Kasumi-1 (cell line): Measurements from ENCODE around the gene FAM184A.
A peak's percentile ranks its signal among the peaks of the same experiment; 100 is the strongest.

Experiments
- DNase-seq, 2 experiments: peaks; one replicate each; lab custom pipeline; 2025; lab: John Stamatoyannopoulos, UW

The FAM184A gene

DNA sequence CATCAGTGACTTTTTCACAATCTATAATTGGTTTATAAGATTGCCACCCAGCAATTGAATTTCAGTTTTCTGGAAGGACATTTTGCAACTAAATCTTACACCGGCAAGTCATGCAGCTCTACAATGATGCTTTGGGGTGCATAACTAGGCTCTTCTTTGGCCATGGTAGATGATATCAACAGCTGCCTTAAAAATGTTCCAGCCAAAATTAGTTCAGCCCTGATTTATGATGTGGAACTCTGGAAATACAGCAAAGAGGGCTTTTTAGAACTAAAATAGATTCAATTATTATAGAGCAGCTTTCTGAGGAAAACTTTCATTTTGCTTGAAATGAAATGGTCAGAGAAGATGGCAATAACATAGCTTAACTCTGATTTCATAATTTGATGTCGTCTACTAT is 125.1 kb downstream of the FAM184A start:
- no peak for DNase-seq

GRCh38 chr6:118952683-118953082 is 125.8 kb downstream of the FAM184A start:
- DNase-seq = peak in 1 of 2 experiments; percentile 20

DNA sequence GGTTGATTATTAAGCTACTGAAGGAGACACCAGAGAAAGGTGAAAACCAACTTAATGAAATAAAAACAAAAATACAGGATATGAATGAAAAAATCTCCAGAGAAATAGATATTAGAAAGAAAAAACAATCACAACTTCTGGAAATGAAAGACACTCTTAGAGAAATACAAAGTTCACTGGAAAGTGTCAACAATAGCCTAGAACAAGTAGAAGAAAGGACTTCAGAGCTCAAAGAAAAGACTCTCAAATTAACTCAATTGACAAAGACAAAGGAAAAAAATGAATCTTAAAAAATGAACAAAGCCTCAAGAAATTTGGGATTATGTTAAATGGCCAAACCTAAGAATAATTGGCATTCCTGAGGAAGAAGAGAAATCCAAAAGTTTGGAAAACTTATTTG is 133.2 kb downstream of the FAM184A start:
- DNase-seq = no peak

GRCh38 chr6:118940770-118941169 is 137.7 kb downstream of the FAM184A start:
- no peak for DNase-seq

GRCh38 chr6:118939683-118940082 is 138.8 kb downstream of the FAM184A start:
- DNase-seq = no peak

- no peak for DNase-seq
Observed at GRCh38 chr6:118935978-118936703, 142.3 kb downstream of the FAM184A start.

- peak in 1 of 2 experiments; percentile 40 for DNase-seq
Observed at GRCh38 chr6:118935331-118935668, 143.2 kb downstream of the FAM184A start.

DNA sequence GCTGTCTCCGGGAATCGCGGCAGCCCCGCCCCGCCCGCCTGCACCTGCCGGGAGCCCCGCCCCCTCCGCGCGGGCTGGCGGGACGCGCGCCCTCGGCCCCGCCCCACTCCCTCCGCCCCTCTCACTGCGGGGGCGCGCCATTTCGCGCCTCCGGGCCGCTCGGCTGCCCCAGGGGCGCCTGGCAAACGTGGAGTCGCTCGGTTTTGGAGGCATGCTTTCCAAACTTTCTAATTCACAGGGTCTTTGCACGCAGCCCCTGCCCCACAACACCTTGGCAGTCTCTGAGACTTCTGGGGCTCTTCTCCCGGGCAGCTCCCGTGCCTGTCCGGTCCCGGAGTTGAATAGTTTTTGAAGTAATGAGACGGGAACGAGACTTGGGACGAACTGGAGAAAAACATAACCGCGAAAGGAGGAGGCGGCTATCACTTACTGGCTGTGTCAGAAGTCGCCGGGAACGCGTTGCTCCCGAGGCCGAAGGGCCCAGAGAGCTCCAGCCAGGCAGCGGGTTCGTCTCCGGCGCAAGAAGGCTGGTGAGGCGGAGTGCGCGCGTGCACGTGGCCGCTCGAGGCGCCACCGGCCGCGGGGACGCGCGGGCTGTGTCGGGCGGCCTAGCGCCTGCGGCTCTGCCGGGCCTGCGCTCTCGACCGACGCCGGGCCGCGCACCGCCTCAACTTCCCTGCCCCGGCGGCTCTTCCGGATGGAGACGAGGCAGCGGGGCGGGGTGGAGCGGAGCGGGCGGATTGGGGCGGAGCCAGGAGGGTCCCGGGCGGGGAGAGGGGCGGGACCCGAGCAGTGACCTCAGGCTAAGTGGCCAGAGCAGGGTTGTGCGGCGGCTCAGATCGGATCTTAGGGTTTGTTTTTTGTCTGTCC is 143.8 kb downstream of the FAM184A start, which contains the start of gene MCM9:
MCM9 (minus strand) TSS at position 699 of the 870 bp plus-strand sequence. CDS start 3,436 bp downstream, outside the sequence.
- peak; percentile 80 to 86 for DNase-seq

DNA sequence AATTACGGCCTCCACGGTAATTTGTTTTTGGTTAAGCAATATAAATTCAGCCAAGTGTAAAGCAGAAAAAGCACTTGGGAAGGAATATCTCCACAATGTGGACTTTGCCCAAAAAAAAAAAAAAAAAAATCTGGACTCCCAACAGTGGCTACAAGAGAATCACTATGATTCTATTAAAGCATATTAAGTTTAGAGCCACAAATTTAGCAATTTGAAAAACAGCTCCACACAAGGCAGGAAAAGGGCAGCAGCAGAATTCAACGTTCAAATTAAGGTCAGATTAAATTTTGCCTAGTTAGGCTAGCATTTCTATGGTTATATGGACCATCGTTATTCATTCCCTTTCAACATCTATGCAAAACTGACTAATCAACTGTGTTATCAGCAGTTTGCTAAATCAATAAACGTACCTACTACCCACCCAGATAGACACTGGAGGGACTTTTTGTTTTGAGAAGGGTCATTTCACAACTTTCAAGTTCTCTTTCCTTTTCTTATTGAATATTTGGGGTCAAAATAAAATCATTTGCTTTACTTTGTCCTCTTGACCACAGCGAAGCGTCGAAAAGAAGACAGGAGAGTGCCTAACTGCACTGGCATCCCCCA is 144.5 kb downstream of the FAM184A start:
- peak in 1 of 2 experiments; percentile 41 for DNase-seq

GRCh38 chr6:118932421-118932820 is 146.0 kb downstream of the FAM184A start:
- no peak for DNase-seq

GRCh38 chr6:118931436-118931835 is 147.0 kb downstream of the FAM184A start:
- no peak for DNase-seq

- DNase-seq = no peak
Observed at GRCh38 chr6:118930680-118931079, 147.8 kb downstream of the FAM184A start.

- no peak for DNase-seq
Observed at GRCh38 chr6:118923035-118923434, 155.4 kb downstream of the FAM184A start.

GRCh38 chr6:118921084-118921483 is 157.4 kb downstream of the FAM184A start:
- no peak for DNase-seq

DNA sequence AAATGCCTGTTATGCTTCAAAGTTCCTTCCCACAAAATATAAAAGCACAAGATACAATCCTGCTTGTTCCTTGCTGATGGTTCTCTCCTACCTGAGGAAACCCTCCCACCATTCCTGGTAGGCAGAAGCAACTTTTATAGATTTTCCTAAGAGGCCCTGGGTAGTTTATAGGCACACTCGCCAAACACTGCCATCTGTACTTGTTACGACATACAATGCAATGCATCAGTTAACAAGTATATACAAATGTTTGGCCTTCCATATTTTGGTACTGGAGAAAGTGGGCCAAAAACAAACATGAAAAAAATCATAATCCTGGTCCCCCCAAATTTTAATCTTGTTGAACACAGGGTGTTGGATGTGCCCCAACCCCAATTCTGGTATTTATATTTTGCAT is 160.1 kb downstream of the FAM184A start:
- no peak for DNase-seq

DNA sequence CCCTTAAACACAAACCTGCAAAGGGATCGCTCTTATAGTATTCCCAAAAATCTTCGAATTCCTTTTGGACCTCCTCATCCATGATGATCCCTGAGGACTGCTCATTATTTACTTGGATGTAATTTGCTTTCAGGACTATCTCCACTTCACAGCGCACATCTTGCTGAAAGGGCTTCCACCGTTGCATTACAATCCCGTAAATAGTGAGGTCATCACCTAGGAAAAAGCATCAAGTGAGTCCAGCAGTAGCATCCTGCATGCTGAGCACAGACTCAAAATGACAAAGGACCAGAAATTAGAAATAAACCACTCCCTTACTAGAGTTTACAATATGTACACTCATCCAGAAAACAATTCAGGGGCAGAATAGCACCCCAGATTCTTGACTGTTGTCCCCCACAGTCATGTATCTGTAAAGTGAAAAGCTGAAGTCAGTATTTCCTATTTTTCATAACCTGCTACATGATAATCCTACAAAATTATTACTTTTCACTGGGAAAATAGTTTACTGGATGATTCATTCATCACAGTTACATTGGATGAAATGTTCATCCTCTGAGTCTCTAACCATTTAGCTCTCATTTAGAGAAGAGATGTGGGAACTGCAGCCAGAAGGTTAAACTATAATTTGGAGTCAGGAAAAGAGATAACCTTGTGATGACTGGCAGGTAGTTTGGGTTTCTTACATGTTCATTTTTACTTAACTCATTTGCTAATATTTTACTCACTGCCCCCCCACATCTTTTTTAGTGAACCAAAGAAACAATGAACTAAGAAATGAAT is 160.7 kb downstream of the FAM184A start:
- DNase-seq = no peak

DNA sequence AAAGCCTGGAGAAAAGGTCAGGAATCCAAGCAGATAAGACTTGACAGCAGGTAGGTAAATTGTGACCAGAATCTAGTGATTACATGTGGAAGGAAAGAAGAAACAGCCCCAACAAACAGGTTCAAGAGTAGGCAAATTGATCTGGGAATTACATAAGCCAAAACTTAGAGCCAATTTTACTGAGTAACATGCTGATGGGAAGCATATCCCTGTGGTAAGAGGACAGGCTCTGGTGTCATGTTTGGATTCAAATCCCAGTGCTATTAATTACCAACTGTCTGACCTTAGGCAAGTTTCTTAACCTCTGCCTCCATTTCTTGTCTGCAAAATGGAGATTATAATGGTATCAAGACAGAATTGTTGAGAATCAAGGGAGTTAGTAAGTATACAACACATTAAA is 163.9 kb downstream of the FAM184A start:
- no peak for DNase-seq

- DNase-seq = no peak
Observed at GRCh38 chr6:118913161-118913560, 165.3 kb downstream of the FAM184A start.

GRCh38 chr6:118912646-118913045 is 165.8 kb downstream of the FAM184A start:
- no peak for DNase-seq
